NCI-H1694 treated with DMSO at 0.1 percent for 48 hours (cell line): ENCODE measurements around the gene TNK1.
"Not testable (repeated sequence)": the region's sequence is repeated elsewhere in the genome, so short reads cannot be mapped to it uniquely, and the experiment has no call there.

Experiments
- DNase-seq: peaks from one replicate; lab custom pipeline; 2025; lab: John Stamatoyannopoulos, UW

The TNK1 gene

GRCh38 chr17:7355573-7355972 is 25.3 kb upstream of the TNK1 start:
- DNase-seq, result no peak

- peak; percentile 56 for DNase-seq
These were observed 24.8 kb upstream of the TNK1 start for GRCh38 chr17:7356072-7356549.

GRCh38 chr17:7356756-7357155 is 24.1 kb upstream of the TNK1 start:
- no peak for DNase-seq

GRCh38 chr17:7357381-7357780 is 23.5 kb upstream of the TNK1 start:
- no peak for DNase-seq

GRCh38 chr17:7361906-7362305 is 19.0 kb upstream of the TNK1 start:
- DNase-seq, result no peak

- no peak for DNase-seq
These were observed 17.6 kb upstream of the TNK1 start for GRCh38 chr17:7363311-7363710.

- not testable (repeated sequence) for DNase-seq
These were observed 14.9 kb upstream of the TNK1 start for GRCh38 chr17:7365963-7366362.

- no peak for DNase-seq
These were observed 13.8 kb upstream of the TNK1 start for GRCh38 chr17:7367083-7367482.

- no peak for DNase-seq
These were observed 12.8 kb upstream of the TNK1 start for GRCh38 chr17:7367918-7368598.

- not testable (repeated sequence) for DNase-seq
These were observed 12.3 kb upstream of the TNK1 start for GRCh38 chr17:7368599-7368994.

GRCh38 chr17:7369825-7370224 is 11.1 kb upstream of the TNK1 start:
- no peak for DNase-seq

GRCh38 chr17:7370853-7371252 is 10.0 kb upstream of the TNK1 start:
- no peak for DNase-seq

- no peak for DNase-seq
These were observed 6.5 kb upstream of the TNK1 start for GRCh38 chr17:7374353-7374752.

- DNase-seq, result no peak
These were observed 1.8 kb upstream of the TNK1 start for GRCh38 chr17:7379134-7379533.

- DNase-seq, result peak; percentile 8
These were observed 568 bp upstream of the TNK1 start for GRCh38 chr17:7380321-7380720.

- no peak for DNase-seq
These were observed 2.0 kb downstream of the TNK1 start for GRCh38 chr17:7382901-7383300.

- DNase-seq, result no peak
These were observed 2.5 kb downstream of the TNK1 start for GRCh38 chr17:7383371-7383741.

- DNase-seq, result no peak
These were observed 3.0 kb downstream of the TNK1 start for GRCh38 chr17:7383742-7384488.

GRCh38 chr17:7384489-7385081 is 3.7 kb downstream of the TNK1 start:
- no peak for DNase-seq

GRCh38 chr17:7388856-7389255 is 8.0 kb downstream of the TNK1 start:
- no peak for DNase-seq

- no peak for DNase-seq
These were observed 9.3 kb downstream of the TNK1 start for GRCh38 chr17:7389924-7390910.

- no peak for DNase-seq
These were observed 10.4 kb downstream of the TNK1 start for GRCh38 chr17:7391307-7391706.
